SH-SY5Y (cell line): ENCODE results near the gene CIPC.

ENCODE experiments used
- GATA2 ChIP-seq: IDR thresholded peaks from 2 replicates; pipeline ENCODE4 v1.6.1; 2011; ENCODE audit warnings: mild to moderate bottlenecking, low read depth, low read length
- GATA3 ChIP-seq: IDR thresholded peaks from 2 replicates; pipeline ENCODE4 v1.6.1; 2011; ENCODE audit warnings: low read depth, mild to moderate bottlenecking, low read length, moderate library complexity

DNA sequence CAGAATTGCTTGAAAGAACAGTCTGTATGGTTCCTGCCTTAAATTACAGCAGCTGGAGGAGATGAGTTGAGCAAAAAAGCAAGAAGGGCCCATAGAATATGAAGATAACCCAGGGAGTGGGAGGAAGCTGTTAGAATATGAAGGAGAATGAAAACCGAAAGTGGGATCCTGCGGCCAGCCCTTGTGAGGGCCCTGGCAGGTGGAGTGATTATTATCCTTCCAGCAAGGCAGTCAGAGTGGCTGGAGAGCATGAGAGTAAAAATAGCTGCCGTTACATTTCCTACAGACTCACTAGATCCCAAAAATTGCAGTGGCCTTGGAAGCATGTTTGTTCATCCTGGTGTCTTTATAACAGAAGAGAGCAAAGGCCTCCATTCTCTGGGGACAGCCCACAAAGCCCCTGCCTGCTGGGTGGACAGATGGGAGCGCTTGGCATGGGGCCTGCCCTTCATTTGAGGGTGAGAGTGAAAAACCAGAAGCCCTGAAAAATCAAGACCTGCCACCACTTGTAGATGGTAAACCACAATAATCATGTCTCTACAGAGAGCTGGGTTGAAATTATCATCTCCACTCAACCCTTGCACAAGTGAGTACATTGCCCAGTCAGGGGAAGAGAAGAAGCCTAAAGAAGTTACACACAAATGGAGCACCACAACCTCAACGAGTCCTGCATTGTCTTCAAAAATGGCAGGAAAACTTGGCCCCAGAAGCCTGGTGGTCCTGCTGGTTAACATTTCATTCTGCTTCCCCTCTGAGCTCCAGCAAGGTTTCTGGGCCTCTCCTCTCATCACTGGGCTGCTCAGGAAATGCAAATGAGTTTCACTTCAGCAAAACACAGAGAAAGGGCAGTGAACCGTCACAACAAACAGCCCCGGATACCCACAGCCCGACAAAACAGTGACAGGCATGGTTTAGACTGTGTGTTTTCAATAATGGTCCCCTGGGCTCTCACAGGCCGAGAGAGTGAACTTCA, 23.0 kb downstream of the CIPC start:
- no peak for TF ChIP-seq GATA3
- TF ChIP-seq GATA2: no peak
